K562 (cell line): Measurements from ENCODE around the gene ARHGAP35. TPM values are rescaled to one million over a fixed set of nuclear protein-coding genes. Genes with fewer than 3 reads are reported as not detected.

ENCODE experiments used
- AFF4 ChIP-seq: sonication (generic); formaldehyde crosslinking; IDR thresholded peaks from 2 replicates; pipeline ENCODE4 v1.8.0; 2023; ENCODE audit warnings: mild to moderate bottlenecking, missing genetic modification reagents
- ETS2 ChIP-seq: IDR thresholded peaks from 2 replicates; pipeline ENCODE4 v1.6.1; 2016; ENCODE audit warnings: borderline replicate concordance, missing genetic modification characterization, mild to moderate bottlenecking, moderate library complexity, missing compliant biosample characterization; ENCODE audit not compliant: poor library complexity, severe bottlenecking
- FOXK2 ChIP-seq, 2 experiments: fragments of 450-650 bp; IDR thresholded peaks in 1 of 2; conservative IDR thresholded peaks in 1 of 2; 2 replicates each; pipeline ENCODE4 v1.6.1; 2016; ENCODE audit warnings: low read depth in 2 of 2, mild to moderate bottlenecking in 1 of 2
- JUNB ChIP-seq: fragments of 450-650 bp; formaldehyde crosslinking; conservative IDR thresholded peaks from 2 replicates; pipeline ENCODE4 v1.4.0; 2020; ENCODE audit warnings: mild to moderate bottlenecking
- NFATC3 ChIP-seq: fragments of 450-650 bp; IDR thresholded peaks from 2 replicates; pipeline ENCODE4 v1.6.1; 2017; ENCODE audit warnings: mild to moderate bottlenecking
- PHB ChIP-seq: fragments of 250-450 bp; sonication (Bioruptor Pico); IDR thresholded peaks from 2 replicates; pipeline ENCODE4 v1.5.0; 2021
- PTBP1 ChIP-seq: fragments of 200-400 bp; formaldehyde crosslinking; IDR thresholded peaks from 2 replicates; pipeline ENCODE4 v1.6.1; 2017; ENCODE audit warnings: low read depth, low read length
- USF2 ChIP-seq: sonication (generic); formaldehyde crosslinking; IDR thresholded peaks from 2 replicates; pipeline ENCODE4 v1.5.0; 2020; ENCODE audit warnings: missing genetic modification reagents
- ZFPM2 ChIP-seq: fragments of 250-450 bp; sonication (Bioruptor Pico); IDR thresholded peaks from 2 replicates; pipeline ENCODE4 v1.5.1; 2022; ENCODE audit warnings: mild to moderate bottlenecking
- ZKSCAN1 ChIP-seq: fragments of 150-350 bp; IDR thresholded peaks from 2 replicates; pipeline ENCODE4 v1.6.1; 2016; ENCODE audit warnings: low read depth, low read length
- polyA plus RNA-seq, 8 experiments: library from polyadenylated mRNA; depleted of rRNA in 4 of 8; stranded (reverse) in 5 of 8; unstranded in 3 of 8; fragments of >200 nt; fragmentation: Nextera tagmentation in 2 of 8; fragmentation: Illumina TruSeq in 1 of 8; extraction: Ambion mirVana in 2 of 8; extraction: Trizol in 1 of 8; gene quantifications; 2 replicates each; pipeline versions ENCODE4 v1.2.1 to v1.2.3, GENCODE V29; 2011 to 2014; ENCODE audit warnings: inconsistent platforms in 1 of 8, missing spikeins in 1 of 8
- total RNA-seq, 7 experiments: library from RNA; depleted of rRNA in 6 of 7; stranded (reverse); fragments of >200 nt in 6 of 7; fragmentation: Illumina TruSeq in 2 of 7; extraction: Trizol in 2 of 7; gene quantifications; 2 replicates each; pipeline versions ENCODE4 v1.2.1 to v1.2.3, GENCODE V29; 2011 to 2021; ENCODE audit warnings: low replicate concordance in 1 of 7
- TF ChIP-seq, protein P1 (sequence below): fragments of 450-650 bp; IDR thresholded peaks from 2 replicates; pipeline ENCODE4 v1.6.1; 2016; ENCODE audit warnings: low read depth
- TF ChIP-seq, protein P2 (sequence below): fragments of 450-650 bp; IDR thresholded peaks from 2 replicates; pipeline ENCODE4 v1.6.1; 2016; ENCODE audit warnings: borderline replicate concordance

ARHGAP35 gene
- total and polyA plus RNA-seq, 9 of the 15 experiments (the other 6 are each of a cell fraction or from before 2014, with no cell fraction given): 0.27 to 26.4 (median 10.2) TPM

DNA sequence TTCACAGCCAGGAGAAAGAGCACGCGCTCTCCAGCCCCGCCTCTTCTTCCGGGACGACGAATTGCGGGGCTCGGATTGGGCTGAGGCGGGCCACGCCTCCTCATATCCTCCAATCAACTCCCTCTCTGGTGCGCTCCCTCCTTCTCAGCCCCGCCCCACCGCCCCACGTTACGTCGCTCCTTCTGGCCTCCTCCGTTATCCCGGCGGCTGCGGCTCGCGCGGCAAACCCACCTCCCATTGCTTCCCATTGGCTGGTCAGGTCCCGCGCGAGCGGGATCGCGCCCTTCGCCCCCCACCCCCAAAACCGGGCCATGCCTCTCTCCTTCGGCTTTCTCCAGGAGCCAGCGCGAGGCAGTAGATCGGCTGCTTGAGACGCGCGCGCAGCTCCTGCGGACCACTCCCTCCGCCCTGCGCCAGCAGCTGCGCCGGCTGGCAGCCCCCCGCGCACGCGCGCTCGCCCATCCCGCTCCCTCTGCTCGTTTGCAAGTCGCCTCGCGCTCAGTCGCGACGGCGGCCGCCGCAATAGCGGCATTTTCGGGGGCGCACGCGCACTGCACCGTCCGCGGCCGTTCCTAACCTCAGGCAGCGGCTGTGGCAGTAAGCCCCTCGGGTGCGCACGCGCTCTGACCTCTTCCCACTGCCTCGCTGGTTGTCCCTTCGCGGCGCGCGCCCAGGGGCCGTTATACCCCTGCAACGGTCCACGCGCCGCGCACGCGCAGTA, 512 bp upstream of the ARHGAP35 start (continued):
- TF ChIP-seq, protein P1, sequence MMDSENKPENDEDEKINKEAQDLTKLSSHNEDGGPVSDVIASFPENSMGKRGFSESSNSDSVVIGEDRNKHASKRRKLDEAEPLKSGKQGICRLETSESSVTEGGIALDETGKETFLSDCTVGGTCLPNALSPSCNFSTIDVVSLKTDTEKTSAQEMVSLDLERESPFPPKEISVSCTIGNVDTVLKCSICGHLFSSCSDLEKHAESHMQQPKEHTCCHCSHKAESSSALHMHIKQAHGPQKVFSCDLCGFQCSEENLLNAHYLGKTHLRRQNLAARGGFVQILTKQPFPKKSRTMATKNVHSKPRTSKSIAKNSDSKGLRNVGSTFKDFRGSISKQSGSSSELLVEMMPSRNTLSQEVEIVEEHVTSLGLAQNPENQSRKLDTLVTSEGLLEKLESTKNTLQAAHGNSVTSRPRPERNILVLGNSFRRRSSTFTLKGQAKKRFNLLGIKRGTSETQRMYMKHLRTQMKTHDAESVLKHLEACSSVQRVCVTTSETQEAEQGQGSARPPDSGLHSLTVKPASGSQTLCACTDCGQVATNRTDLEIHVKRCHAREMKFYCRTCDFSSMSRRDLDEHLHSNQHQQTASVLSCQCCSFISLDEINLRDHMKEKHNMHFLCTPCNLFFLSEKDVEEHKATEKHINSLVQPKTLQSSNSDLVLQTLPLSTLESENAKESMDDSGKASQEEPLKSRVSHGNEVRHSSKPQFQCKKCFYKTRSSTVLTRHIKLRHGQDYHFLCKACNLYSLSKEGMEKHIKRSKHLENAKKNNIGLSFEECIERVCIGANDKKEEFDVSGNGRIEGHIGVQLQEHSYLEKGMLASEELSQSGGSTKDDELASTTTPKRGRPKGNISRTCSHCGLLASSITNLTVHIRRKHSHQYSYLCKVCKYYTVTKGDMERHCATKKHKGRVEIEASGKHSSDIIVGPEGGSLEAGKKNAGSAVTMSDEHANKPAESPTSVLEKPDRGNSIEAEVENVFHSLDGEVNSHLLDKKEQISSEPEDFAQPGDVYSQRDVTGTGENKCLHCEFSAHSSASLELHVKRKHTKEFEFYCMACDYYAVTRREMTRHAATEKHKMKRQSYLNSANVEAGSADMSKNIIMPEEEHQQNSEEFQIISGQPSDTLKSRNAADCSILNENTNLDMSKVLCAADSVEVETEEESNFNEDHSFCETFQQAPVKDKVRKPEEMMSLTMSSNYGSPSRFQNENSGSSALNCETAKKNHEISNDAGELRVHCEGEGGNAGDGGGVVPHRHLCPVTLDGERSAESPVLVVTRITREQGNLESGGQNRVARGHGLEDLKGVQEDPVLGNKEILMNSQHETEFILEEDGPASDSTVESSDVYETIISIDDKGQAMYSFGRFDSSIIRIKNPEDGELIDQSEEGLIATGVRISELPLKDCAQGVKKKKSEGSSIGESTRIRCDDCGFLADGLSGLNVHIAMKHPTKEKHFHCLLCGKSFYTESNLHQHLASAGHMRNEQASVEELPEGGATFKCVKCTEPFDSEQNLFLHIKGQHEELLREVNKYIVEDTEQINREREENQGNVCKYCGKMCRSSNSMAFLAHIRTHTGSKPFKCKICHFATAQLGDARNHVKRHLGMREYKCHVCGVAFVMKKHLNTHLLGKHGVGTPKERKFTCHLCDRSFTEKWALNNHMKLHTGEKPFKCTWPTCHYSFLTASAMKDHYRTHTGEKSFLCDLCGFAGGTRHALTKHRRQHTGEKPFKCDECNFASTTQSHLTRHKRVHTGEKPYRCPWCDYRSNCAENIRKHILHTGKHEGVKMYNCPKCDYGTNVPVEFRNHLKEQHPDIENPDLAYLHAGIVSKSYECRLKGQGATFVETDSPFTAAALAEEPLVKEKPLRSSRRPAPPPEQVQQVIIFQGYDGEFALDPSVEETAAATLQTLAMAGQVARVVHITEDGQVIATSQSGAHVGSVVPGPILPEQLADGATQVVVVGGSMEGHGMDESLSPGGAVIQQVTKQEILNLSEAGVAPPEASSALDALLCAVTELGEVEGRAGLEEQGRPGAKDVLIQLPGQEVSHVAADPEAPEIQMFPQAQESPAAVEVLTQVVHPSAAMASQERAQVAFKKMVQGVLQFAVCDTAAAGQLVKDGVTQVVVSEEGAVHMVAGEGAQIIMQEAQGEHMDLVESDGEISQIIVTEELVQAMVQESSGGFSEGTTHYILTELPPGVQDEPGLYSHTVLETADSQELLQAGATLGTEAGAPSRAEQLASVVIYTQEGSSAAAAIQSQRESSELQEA: no peak
- TF ChIP-seq ETS2 (no peak), PTBP1 (no peak), FOXK2 (conservative IDR thresholded peaks at IDR 0.05 in 1 of 2, IDR thresholded peaks at IDR 0.05 in 1 of 2; ENCODE audit: low read depth in 2 of 2) (no peak; a peak in 1 of 4 replicates), NFATC3 (no peak), PHB (CRISPR knock-in tag) (no peak), ZKSCAN1 (no peak; the same call in 1 of the 2 replicates), AFF4 (CRISPR knock-in tag) (peak; percentile 97), JUNB (CRISPR knock-in tag) (no peak), USF2 (CRISPR knock-in tag) (no peak; the same call in 1 of the 2 replicates), ZFPM2 (CRISPR knock-in tag) (peak; percentile 72; the same call in 1 of the 2 replicates)
- TF ChIP-seq, protein P2, sequence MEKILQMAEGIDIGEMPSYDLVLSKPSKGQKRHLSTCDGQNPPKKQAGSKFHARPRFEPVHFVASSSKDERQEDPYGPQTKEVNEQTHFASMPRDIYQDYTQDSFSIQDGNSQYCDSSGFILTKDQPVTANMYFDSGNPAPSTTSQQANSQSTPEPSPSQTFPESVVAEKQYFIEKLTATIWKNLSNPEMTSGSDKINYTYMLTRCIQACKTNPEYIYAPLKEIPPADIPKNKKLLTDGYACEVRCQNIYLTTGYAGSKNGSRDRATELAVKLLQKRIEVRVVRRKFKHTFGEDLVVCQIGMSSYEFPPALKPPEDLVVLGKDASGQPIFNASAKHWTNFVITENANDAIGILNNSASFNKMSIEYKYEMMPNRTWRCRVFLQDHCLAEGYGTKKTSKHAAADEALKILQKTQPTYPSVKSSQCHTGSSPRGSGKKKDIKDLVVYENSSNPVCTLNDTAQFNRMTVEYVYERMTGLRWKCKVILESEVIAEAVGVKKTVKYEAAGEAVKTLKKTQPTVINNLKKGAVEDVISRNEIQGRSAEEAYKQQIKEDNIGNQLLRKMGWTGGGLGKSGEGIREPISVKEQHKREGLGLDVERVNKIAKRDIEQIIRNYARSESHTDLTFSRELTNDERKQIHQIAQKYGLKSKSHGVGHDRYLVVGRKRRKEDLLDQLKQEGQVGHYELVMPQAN: no peak
